HepG2 (cell line): ENCODE measurements around the gene BBS5. TPM values are rescaled to one million over a fixed set of nuclear protein-coding genes. Genes with fewer than 3 reads are reported as not detected.
A peak's percentile ranks its signal among the peaks of the same experiment; 100 is the strongest.

Experiments used
- DMAP1 ChIP-seq: IDR thresholded peaks from 2 replicates; pipeline ENCODE4 v1.6.1; 2016
- KLF6 ChIP-seq: IDR thresholded peaks from 2 replicates; pipeline ENCODE4 v1.8.0; 2016; ENCODE audit warnings: missing biosample characterization, missing genetic modification reagents
- MAZ ChIP-seq, 2 experiments: sonication (generic) in 1 of 2; formaldehyde crosslinking in 1 of 2; IDR thresholded peaks; 2 replicates each; pipeline versions ENCODE4 v1.5.0 to v1.6.1; 2012 to 2020; ENCODE audit warnings: low read depth in 2 of 2, mild to moderate bottlenecking in 2 of 2, borderline replicate concordance in 1 of 2, improper control_type of control experiment in 1 of 2, low read length in 1 of 2, missing genetic modification reagents in 1 of 2, moderate library complexity in 1 of 2
- MIXL1 ChIP-seq: IDR thresholded peaks from 2 replicates; pipeline ENCODE4 v1.6.1; 2016
- MTA1 ChIP-seq: sonication (generic); formaldehyde crosslinking; IDR thresholded peaks from 2 replicates; pipeline ENCODE4 v1.4.0; 2020; ENCODE audit warnings: missing genetic modification reagents, mild to moderate bottlenecking, borderline replicate concordance
- NFE2L2 ChIP-seq: fragments of 150-350 bp; IDR thresholded peaks from 2 replicates; pipeline ENCODE4 v1.6.1; 2014; ENCODE audit warnings: low read length
- RARA ChIP-seq: IDR thresholded peaks from 2 replicates; pipeline ENCODE4 v1.6.1; 2016; ENCODE audit warnings: missing genetic modification reagents, missing compliant biosample characterization
- SRF ChIP-seq: IDR thresholded peaks from 2 replicates; pipeline ENCODE4 v1.6.1; 2011; ENCODE audit warnings: mild to moderate bottlenecking, low read depth, low read length, moderate library complexity
- ZKSCAN8 ChIP-seq: IDR thresholded peaks from 2 replicates; pipeline ENCODE4 v1.6.1; 2016; ENCODE audit warnings: borderline replicate concordance, missing genetic modification reagents, missing compliant biosample characterization
- ZNF205 ChIP-seq: IDR thresholded peaks from 2 replicates; pipeline ENCODE4 v1.6.1; 2018; ENCODE audit warnings: missing biosample characterization, missing genetic modification reagents
- ZNF451 ChIP-seq: sonication (generic); formaldehyde crosslinking; IDR thresholded peaks from 2 replicates; pipeline ENCODE4 v1.5.0; 2020; ENCODE audit warnings: mild to moderate bottlenecking, missing genetic modification reagents
- polyA plus RNA-seq, 8 experiments: library from polyadenylated mRNA; depleted of rRNA in 3 of 8; stranded (reverse) in 7 of 8; unstranded in 1 of 8; fragments of >200 nt; fragmentation: Illumina TruSeq in 4 of 8; extraction: Trizol in 4 of 8; gene quantifications; 2 replicates each; pipeline versions ENCODE4 v1.2.1 to v1.2.3, GENCODE V29; 2011 to 2016; ENCODE audit warnings: low read depth in 4 of 8, missing spikeins in 1 of 8, mixed read lengths in 1 of 8; ENCODE audit not compliant: insufficient read depth in 1 of 8
- total RNA-seq, 5 experiments: library from RNA; depleted of rRNA; stranded (reverse); fragments of >200 nt; fragmentation: Illumina TruSeq; extraction: Trizol; gene quantifications; 2 replicates each; pipeline ENCODE4 v1.2.3, GENCODE V29; 2016; ENCODE audit warnings: low read depth in 1 of 5
- TF ChIP-seq, protein P1 (sequence below): sonication (generic); formaldehyde crosslinking; IDR thresholded peaks from 2 replicates; pipeline ENCODE4 v1.8.1; 2022; ENCODE audit warnings: low read depth, mild to moderate bottlenecking, missing genetic modification reagents
- TF ChIP-seq, protein P2 (sequence below): sonication (generic); formaldehyde crosslinking; IDR thresholded peaks from 2 replicates; pipeline ENCODE4 v1.5.0; 2020; ENCODE audit warnings: missing genetic modification reagents, mild to moderate bottlenecking, borderline replicate concordance
- TF ChIP-seq, protein P3 (sequence below): sonication (generic); formaldehyde crosslinking; IDR thresholded peaks from 2 replicates; pipeline ENCODE4 v1.4.0; 2020; ENCODE audit warnings: missing genetic modification reagents
- TF ChIP-seq, protein P4 (sequence below): sonication (generic); formaldehyde crosslinking; IDR thresholded peaks from 2 replicates; pipeline ENCODE4 v1.4.0; 2020; ENCODE audit warnings: low read depth, mild to moderate bottlenecking, missing genetic modification reagents
- TF ChIP-seq, protein P5 (sequence below): IDR thresholded peaks from 2 replicates; pipeline ENCODE4 v1.6.1; 2016; ENCODE audit warnings: missing compliant biosample characterization, missing genetic modification reagents, borderline replicate concordance

The BBS5 gene
- total and polyA plus RNA-seq, 2 of the 13 experiments (the other 11 are each of a cell fraction or from before 2014, with no cell fraction given) = 1.8 to 4.5 TPM

DNA sequence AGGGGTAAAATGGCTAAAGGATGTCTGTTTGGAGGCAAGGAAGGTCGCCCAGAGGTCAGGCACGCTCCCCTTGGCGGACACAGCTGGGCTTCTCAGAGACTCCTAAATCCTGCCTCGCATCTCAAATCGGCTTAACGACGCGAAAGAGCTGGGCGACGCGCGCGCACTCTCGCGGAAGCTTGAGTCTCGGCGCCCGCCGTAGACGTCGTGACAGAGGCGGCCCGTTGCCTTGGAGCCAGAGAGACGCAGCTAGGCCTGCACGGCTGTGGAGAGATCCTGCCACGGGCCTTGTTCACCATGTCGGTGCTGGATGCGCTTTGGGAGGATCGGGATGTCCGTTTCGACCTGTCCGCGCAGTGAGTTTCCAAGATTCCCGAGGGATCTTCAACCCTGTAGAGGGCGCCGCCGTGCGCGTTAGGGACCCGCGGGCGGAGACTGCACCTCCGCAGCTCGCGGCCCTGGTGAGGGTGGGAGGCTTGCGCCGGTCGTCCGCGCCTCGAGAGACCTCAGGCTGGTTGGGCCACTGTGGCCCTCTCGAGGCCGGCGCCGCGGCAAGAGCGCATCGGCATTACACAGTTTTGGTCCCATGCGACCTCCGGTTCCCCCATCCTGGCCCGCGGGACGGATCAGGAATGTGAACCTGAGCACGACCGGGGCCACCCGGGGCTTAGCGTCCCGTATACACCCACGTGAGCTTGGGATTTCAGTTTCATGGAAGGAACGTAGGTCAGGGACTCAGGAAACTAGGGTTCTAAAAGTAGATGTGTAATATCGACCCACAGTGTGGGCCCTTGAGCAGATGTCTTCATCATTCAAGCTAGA, at the start of gene BBS5 (continued):
- TF ChIP-seq MAZ (IDR thresholded peaks at IDR 0.05; ENCODE audit: borderline replicate concordance, low read depth, low read length) (no peak; the same call in 1 of the 2 replicates), MAZ (CRISPR knock-in tag; IDR thresholded peaks at IDR 0.05; ENCODE audit: low read depth) (peak; percentile 88), SRF (no peak), ZKSCAN8 (CRISPR knock-in tag) (no peak; the same call in 1 of the 2 replicates), KLF6 (CRISPR knock-in tag) (peak; percentile 61; the same call in 1 of the 2 replicates), ZNF451 (CRISPR knock-in tag) (peak; percentile 68; the same call in 1 of the 2 replicates), DMAP1 (peak; percentile 90), NFE2L2 (no peak), ZNF205 (CRISPR knock-in tag) (peak; percentile 94), RARA (peak; percentile 40), MTA1 (CRISPR knock-in tag) (peak; percentile 89; the same call in 1 of the 2 replicates), MIXL1 (CRISPR knock-in tag) (peak; percentile 49)
- TF ChIP-seq, protein P1, sequence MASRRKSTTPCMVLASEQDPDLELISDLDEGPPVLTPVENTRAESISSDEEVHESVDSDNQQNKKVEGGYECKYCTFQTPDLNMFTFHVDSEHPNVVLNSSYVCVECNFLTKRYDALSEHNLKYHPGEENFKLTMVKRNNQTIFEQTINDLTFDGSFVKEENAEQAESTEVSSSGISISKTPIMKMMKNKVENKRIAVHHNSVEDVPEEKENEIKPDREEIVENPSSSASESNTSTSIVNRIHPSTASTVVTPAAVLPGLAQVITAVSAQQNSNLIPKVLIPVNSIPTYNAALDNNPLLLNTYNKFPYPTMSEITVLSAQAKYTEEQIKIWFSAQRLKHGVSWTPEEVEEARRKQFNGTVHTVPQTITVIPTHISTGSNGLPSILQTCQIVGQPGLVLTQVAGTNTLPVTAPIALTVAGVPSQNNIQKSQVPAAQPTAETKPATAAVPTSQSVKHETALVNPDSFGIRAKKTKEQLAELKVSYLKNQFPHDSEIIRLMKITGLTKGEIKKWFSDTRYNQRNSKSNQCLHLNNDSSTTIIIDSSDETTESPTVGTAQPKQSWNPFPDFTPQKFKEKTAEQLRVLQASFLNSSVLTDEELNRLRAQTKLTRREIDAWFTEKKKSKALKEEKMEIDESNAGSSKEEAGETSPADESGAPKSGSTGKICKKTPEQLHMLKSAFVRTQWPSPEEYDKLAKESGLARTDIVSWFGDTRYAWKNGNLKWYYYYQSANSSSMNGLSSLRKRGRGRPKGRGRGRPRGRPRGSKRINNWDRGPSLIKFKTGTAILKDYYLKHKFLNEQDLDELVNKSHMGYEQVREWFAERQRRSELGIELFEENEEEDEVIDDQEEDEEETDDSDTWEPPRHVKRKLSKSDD (CRISPR knock-in tag) = peak; percentile 78; the same call in 1 of the 2 replicates
- TF ChIP-seq, protein P2, sequence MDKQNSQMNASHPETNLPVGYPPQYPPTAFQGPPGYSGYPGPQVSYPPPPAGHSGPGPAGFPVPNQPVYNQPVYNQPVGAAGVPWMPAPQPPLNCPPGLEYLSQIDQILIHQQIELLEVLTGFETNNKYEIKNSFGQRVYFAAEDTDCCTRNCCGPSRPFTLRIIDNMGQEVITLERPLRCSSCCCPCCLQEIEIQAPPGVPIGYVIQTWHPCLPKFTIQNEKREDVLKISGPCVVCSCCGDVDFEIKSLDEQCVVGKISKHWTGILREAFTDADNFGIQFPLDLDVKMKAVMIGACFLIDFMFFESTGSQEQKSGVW (CRISPR knock-in tag) = no peak
- TF ChIP-seq, protein P3, sequence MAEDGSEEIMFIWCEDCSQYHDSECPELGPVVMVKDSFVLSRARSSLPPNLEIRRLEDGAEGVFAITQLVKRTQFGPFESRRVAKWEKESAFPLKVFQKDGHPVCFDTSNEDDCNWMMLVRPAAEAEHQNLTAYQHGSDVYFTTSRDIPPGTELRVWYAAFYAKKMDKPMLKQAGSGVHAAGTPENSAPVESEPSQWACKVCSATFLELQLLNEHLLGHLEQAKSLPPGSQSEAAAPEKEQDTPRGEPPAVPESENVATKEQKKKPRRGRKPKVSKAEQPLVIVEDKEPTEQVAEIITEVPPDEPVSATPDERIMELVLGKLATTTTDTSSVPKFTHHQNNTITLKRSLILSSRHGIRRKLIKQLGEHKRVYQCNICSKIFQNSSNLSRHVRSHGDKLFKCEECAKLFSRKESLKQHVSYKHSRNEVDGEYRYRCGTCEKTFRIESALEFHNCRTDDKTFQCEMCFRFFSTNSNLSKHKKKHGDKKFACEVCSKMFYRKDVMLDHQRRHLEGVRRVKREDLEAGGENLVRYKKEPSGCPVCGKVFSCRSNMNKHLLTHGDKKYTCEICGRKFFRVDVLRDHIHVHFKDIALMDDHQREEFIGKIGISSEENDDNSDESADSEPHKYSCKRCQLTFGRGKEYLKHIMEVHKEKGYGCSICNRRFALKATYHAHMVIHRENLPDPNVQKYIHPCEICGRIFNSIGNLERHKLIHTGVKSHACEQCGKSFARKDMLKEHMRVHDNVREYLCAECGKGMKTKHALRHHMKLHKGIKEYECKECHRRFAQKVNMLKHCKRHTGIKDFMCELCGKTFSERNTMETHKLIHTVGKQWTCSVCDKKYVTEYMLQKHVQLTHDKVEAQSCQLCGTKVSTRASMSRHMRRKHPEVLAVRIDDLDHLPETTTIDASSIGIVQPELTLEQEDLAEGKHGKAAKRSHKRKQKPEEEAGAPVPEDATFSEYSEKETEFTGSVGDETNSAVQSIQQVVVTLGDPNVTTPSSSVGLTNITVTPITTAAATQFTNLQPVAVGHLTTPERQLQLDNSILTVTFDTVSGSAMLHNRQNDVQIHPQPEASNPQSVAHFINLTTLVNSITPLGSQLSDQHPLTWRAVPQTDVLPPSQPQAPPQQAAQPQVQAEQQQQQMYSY (CRISPR knock-in tag) = peak; percentile 74; the same call in 1 of the 2 replicates
- TF ChIP-seq, protein P4, sequence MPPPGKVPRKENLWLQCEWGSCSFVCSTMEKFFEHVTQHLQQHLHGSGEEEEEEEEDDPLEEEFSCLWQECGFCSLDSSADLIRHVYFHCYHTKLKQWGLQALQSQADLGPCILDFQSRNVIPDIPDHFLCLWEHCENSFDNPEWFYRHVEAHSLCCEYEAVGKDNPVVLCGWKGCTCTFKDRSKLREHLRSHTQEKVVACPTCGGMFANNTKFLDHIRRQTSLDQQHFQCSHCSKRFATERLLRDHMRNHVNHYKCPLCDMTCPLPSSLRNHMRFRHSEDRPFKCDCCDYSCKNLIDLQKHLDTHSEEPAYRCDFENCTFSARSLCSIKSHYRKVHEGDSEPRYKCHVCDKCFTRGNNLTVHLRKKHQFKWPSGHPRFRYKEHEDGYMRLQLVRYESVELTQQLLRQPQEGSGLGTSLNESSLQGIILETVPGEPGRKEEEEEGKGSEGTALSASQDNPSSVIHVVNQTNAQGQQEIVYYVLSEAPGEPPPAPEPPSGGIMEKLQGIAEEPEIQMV (CRISPR knock-in tag) = peak; percentile 52; the same call in 1 of the 2 replicates
- TF ChIP-seq, protein P5, sequence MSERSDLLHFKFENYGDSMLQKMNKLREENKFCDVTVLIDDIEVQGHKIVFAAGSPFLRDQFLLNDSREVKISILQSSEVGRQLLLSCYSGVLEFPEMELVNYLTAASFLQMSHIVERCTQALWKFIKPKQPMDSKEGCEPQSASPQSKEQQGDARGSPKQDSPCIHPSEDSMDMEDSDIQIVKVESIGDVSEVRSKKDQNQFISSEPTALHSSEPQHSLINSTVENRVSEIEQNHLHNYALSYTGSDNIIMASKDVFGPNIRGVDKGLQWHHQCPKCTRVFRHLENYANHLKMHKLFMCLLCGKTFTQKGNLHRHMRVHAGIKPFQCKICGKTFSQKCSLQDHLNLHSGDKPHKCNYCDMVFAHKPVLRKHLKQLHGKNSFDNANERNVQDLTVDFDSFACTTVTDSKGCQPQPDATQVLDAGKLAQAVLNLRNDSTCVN (CRISPR knock-in tag) = peak; percentile 82; the same call in 1 of the 2 replicates
